Activated B cell treated with CpG ODN at 0.5 μM for 24 hours (primary cell): ENCODE data around the gene SHC4. TPM values are rescaled to one million over a fixed set of nuclear protein-coding genes. Genes with fewer than 3 reads are reported as not detected.

Experiments
- ATAC-seq: fragments of 200-7000 bp; cut with Tn5 transposase; one replicate; pipeline ENCODE4 v1.10.0; 2021; ENCODE audit warnings: low read depth, mild to moderate bottlenecking, moderate library complexity
- CTCF ChIA-PET: fragments of 350-600 bp; sonication (Branson Sonifier 250); formaldehyde crosslinking; loops from one replicate; lab custom pipeline; 2021; ENCODE audit warnings: antibody characterized with exemption; lab: Charles Lee
- POLR2A ChIA-PET: fragments of 350-600 bp; sonication (Branson Sonifier 250); formaldehyde crosslinking; loops from one replicate; lab custom pipeline; 2021; ENCODE audit warnings: antibody characterized with exemption; lab: Charles Lee
- DNase-seq: peaks from one replicate; pipeline ENCODE4 v3.0.0; 2022
- H3K27ac Mint-ChIP-seq: one replicate; pipeline ENCODE4 v1.8.0; 2020; ENCODE audit warnings: mixed read lengths
- H3K27me3 Mint-ChIP-seq: one replicate; pipeline ENCODE4 v1.8.0; 2021; ENCODE audit warnings: mixed read lengths
- H3K36me3 Mint-ChIP-seq: one replicate; pipeline ENCODE4 v1.8.0; 2021; ENCODE audit warnings: low read depth, mixed read lengths
- H3K4me1 Mint-ChIP-seq: one replicate; pipeline ENCODE4 v1.8.0; 2021; ENCODE audit warnings: mixed read lengths
- H3K4me3 Mint-ChIP-seq: one replicate; pipeline ENCODE4 v1.8.0; 2020; ENCODE audit warnings: mild to moderate bottlenecking, mixed read lengths
- H3K9me3 Mint-ChIP-seq: one replicate; pipeline ENCODE4 v1.8.0; 2020; ENCODE audit warnings: mixed read lengths
- CTCF ChIP-seq: fragments of 200-600 bp; IDR thresholded peaks from one replicate; pipeline ENCODE4 v1.8.0; 2022; ENCODE audit warnings: antibody characterized with exemption, mild to moderate bottlenecking
- intact Hi-C: fragments of 100-400 bp; cut with micrococcal nuclease; formaldehyde crosslinking; loops from one replicate; pipeline ENCODE4 v1.15.1; 2024
- total RNA-seq: library from RNA; stranded (reverse); gene quantifications from 2 replicates; pipeline ENCODE4 v1.2.3, GENCODE V29; 2022

SHC4 gene
- total RNA-seq, 1 donor from 2014 or later, result not detected

- no peak overlapping the region for H3K4me3 Mint-ChIP-seq
- ChIA-PET CTCF (no interaction called here), POLR2A (no interaction called here)
- no peaks in the 10 kb centered on the region for H3K36me3 Mint-ChIP-seq
- peaks cover 13% of the 10 kb centered on the region for H3K27me3 Mint-ChIP-seq
- no peak overlapping the region for H3K27ac Mint-ChIP-seq
- ATAC-seq (no peak), DNase-seq (no peak)
- peaks cover 14% of the 10 kb centered on the region for H3K9me3 Mint-ChIP-seq
- H3K4me1 Mint-ChIP-seq, result no peaks in the 10 kb centered on the region
- TF ChIP-seq CTCF, result no peak
- intact Hi-C loops, result no loop called here
Observed at GRCh38 chr15:48828906-48829305, 134.8 kb downstream of the SHC4 start.

DNA sequence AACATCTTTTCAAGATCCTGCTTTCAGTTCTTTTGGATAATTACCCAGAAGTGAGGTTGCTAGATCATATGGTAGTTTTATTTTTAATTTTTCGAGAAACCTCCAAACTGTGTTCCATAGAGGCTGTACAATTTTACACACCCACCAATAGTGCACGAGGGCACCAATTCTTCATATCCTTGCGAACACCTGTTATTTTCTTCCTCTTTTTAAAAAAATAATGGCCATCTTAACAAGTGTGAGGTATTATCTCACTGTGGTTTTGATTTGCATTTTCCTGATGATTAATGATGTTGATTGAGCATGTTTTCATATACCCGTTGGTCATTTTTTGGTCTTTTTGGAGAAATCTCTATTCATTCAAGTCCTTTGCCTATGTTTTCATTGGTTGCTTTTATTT, 135.2 kb downstream of the SHC4 start:
- Mint-ChIP-seq H3K4me1 (no peaks in the 10 kb centered on the region), H3K36me3 (no peaks in the 10 kb centered on the region), H3K27me3 (peaks cover 14% of the 10 kb centered on the region), H3K9me3 (peaks cover 14% of the 10 kb centered on the region), H3K27ac (no peak overlapping the region), H3K4me3 (no peak overlapping the region)
- ChIA-PET CTCF (no interaction called here), POLR2A (no interaction called here)
- ATAC-seq (no peak), DNase-seq (no peak)
- intact Hi-C loops, result no loop called here
- TF ChIP-seq CTCF, result no peak

- TF ChIP-seq CTCF, result no peak
- Mint-ChIP-seq H3K4me3 (no peak overlapping the region), H3K4me1 (no peaks in the 10 kb centered on the region), H3K27ac (no peak overlapping the region), H3K36me3 (no peaks in the 10 kb centered on the region), H3K9me3 (peaks cover 3% of the 10 kb centered on the region), H3K27me3 (peaks cover 23% of the 10 kb centered on the region)
- POLR2A ChIA-PET, result no interaction called here
- intact Hi-C loops, result no loop called here
- no peak for DNase-seq
- CTCF ChIA-PET, result no interaction called here
- ATAC-seq, result no peak
Observed at GRCh38 chr15:48825075-48825474, 138.6 kb downstream of the SHC4 start.

DNA sequence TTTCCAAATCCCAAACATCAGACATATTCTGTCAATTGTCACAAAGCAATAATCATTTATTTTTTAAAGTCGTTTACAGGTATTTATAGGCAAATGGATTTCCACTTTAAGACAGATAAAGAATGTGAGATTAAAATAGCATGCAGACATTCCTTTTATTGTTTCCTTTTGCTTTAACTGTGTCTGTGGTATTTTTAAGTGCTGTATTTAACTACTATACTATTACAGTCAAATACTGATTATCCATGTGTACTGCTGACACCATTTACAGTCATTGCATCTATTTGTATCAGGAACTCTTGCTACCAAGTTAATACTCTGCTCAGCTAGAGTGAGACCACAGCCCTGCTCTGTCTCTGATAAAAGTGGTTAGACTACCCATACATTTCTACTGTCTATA, 140.0 kb downstream of the SHC4 start:
- DNase-seq, result no peak
- TF ChIP-seq CTCF, result no peak
- CTCF ChIA-PET, result no interaction called here

DNA sequence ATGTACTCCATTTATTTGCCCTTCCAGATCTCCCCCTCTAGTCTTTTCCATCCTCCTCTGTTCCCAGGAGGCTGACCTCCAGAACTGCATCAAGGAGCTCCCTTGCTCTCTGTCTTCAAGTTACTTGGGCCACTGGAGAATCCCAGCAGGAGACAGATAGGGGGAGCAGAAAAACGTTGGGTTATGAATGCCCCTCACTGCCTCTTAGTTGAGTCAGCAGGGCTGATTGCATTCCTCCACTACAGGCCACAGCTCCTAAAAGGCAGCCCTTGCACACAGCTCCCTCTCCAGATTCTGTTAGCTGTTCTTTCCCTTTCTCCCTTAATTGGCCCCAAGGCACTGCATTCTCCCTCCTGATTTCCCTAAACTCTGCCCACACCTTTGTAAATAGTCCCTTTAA, 140.5 kb downstream of the SHC4 start:
- DNase-seq (no peak), ATAC-seq (no peak)
- Mint-ChIP-seq H3K4me1 (no peaks in the 10 kb centered on the region), H3K9me3 (peaks cover 3% of the 10 kb centered on the region), H3K27me3 (peaks cover 15% of the 10 kb centered on the region), H3K27ac (no peak overlapping the region), H3K4me3 (no peak overlapping the region), H3K36me3 (no peaks in the 10 kb centered on the region)
- POLR2A ChIA-PET, result no interaction called here
- no peak for TF ChIP-seq CTCF
- CTCF ChIA-PET, result no interaction called here
- intact Hi-C loops, result no loop called here

More for the DNA sequence above, 140.0 kb downstream of the SHC4 start:
- Mint-ChIP-seq H3K4me3 (no peak overlapping the region), H3K36me3 (no peaks in the 10 kb centered on the region), H3K9me3 (peaks cover 3% of the 10 kb centered on the region), H3K4me1 (no peaks in the 10 kb centered on the region), H3K27ac (no peak overlapping the region), H3K27me3 (peaks cover 17% of the 10 kb centered on the region)
- ATAC-seq, result no peak
- POLR2A ChIA-PET, result no interaction called here
- intact Hi-C loops, result no loop called here
